Panc1 (cell line): Measurements from ENCODE around the gene GPATCH8. TPM values are rescaled to one million over a fixed set of nuclear protein-coding genes. Genes with fewer than 3 reads are reported as not detected.

Experiments
- ATAC-seq: fragments of 200-7000 bp; cut with Tn5 transposase; 2 replicates; pipeline ENCODE4 v1.9.1; 2020; ENCODE audit warnings: mild to moderate bottlenecking, moderate library complexity
- BruUV-seq: library from RNA; stranded (reverse); fragments of 400-500 nt; replicated peaks from 2 replicates; lab custom pipeline; 2021; lab: Mats Ljungman, UMichigan
- CTCF ChIA-PET: fragments of 300-600 bp; sonication (Branson Sonifier 250); formaldehyde crosslinking; loops from one replicate; lab custom pipeline; 2022; ENCODE audit warnings: antibody characterized with exemption; lab: Charles Lee
- POLR2A ChIA-PET: fragments of 300-600 bp; sonication (Branson Sonifier 250); formaldehyde crosslinking; loops from one replicate; lab custom pipeline; 2022; ENCODE audit warnings: antibody characterized with exemption; lab: Charles Lee
- DNase-seq: peaks from one replicate; pipeline ENCODE4 v3.0.0-alpha.2; 2010; ENCODE audit warnings: low read depth, low spot score
- H3K27ac ChIP-seq: 2 replicates; pipeline ENCODE4 v1.5.1; 2011; ENCODE audit warnings: mild to moderate bottlenecking, low read length, inconsistent platforms
- H3K27me3 ChIP-seq: fragments of 200-500 bp; sonication (Bioruptor generic); 2 replicates; pipeline ENCODE4 v1.6.0; 2014; ENCODE audit warnings: low read length, inconsistent platforms; ENCODE audit not compliant: control insufficient read depth, insufficient read depth
- H3K36me3 ChIP-seq: fragments of 200-500 bp; sonication (Bioruptor generic); 2 replicates; pipeline ENCODE4 v1.5.1; 2014; ENCODE audit warnings: inconsistent platforms, mild to moderate bottlenecking, low read length, moderate library complexity; ENCODE audit not compliant: control insufficient read depth, insufficient read depth
- H3K4me1 ChIP-seq: 2 replicates; pipeline ENCODE4 v1.5.1; 2011; ENCODE audit warnings: inconsistent platforms, mild to moderate bottlenecking, low read length, moderate library complexity; ENCODE audit not compliant: control insufficient read depth, insufficient read depth
- H3K4me3 ChIP-seq, 2 experiments: 2 replicates each; pipeline ENCODE4 v1.5.1; 2011 to 2012; ENCODE audit warnings: low read depth in 2 of 2, low read length in 2 of 2, mild to moderate bottlenecking in 2 of 2, inconsistent platforms in 1 of 2, moderate library complexity in 1 of 2
- H3K9me3 ChIP-seq: fragments of 200-500 bp; sonication (Bioruptor generic); 2 replicates; pipeline ENCODE4 v1.5.1; 2014; ENCODE audit warnings: low read depth, mild to moderate bottlenecking, inconsistent platforms, low read length, moderate library complexity; ENCODE audit not compliant: control insufficient read depth, insufficient read depth
- POLR2AphosphoS5 ChIP-seq: IDR thresholded peaks from 2 replicates; pipeline ENCODE4 v1.6.1; 2012; ENCODE audit warnings: mild to moderate bottlenecking, low read depth, low read length, moderate library complexity
- SIN3A ChIP-seq: IDR thresholded peaks from 2 replicates; pipeline ENCODE4 v1.6.1; 2012; ENCODE audit warnings: low read depth, mild to moderate bottlenecking, low read length, moderate library complexity, borderline replicate concordance; ENCODE audit not compliant: insufficient read depth
- TCF7L2 ChIP-seq: IDR thresholded peaks from 2 replicates; pipeline ENCODE4 v1.6.1; 2011; ENCODE audit warnings: mild to moderate bottlenecking, low read depth, low read length, inconsistent platforms
- in situ Hi-C: cut with HindIII; loops from 2 replicates; pipeline ENCODE4 v1.10.0; 2016; ENCODE audit warnings: low sequenced_read_pairs, low pct_unique_long_range_greater_than_20kb
- intact Hi-C: fragments of 100-400 bp; cut with micrococcal nuclease; formaldehyde crosslinking; loops from one replicate; pipeline ENCODE4 v1.10.0; 2022; ENCODE audit not compliant: unreplicated experiment
- total RNA-seq: library from RNA; stranded (reverse); gene quantifications from one replicate; pipeline ENCODE4 v1.2.1, GENCODE V29; 2021; ENCODE audit not compliant: unreplicated experiment
- TF ChIP-seq, protein P1 (sequence below): fragments of 450-650 bp; IDR thresholded peaks from 2 replicates; pipeline ENCODE4 v1.5.1; 2017; ENCODE audit warnings: mild to moderate bottlenecking
- TF ChIP-seq, protein P2 (sequence below), 2 experiments: IDR thresholded peaks; 2 replicates each; pipeline ENCODE4 v1.6.1; 2011 to 2012; ENCODE audit warnings: low read depth in 2 of 2, control low read depth in 1 of 2, low read length in 1 of 2, mild to moderate bottlenecking in 1 of 2, moderate library complexity in 1 of 2; ENCODE audit not compliant: insufficient read depth in 1 of 2

GPATCH8 gene
- total RNA-seq, 1 experiment from 2014 or later = 30.8 TPM

DNA sequence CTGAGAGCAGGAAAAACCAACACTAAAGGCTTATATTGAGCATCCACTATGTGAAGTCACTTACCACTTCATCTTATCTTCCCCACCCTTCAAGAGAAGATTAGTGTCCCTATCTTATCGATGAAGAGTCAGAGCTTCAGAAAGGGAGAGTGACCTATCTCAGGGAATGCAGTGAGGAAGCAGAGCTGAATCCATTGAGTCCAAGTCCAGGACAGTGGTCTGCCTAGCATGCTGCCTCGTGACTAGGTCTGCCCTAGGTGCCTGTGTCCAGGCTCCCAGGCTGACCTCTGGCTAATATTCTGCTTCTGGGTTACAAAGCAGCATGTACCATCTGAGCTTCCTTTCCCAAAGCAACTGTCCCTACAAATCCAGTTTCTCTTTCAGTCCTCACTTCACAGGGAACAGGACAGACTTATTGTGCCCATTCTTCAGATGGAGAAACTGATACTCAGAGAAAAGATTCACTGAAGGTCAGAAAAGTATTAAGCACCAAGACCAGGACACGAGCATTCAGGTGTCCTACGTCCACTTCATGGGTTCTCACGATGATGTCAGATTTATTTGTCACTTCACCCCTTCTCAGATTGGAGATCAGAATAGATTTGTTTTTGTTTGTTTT is 40.8 kb upstream of the GPATCH8 start:
- CTCF ChIA-PET = interaction anchor here (0.9 to 1.0 kb wide), 2 partner anchors 20 to 24 kb away, joined by 4 to 5 read pairs; no protein-coding TSS in a partner anchor
- peak overlapping the region; percentile 93 for H3K27ac ChIP-seq
- POLR2A ChIA-PET = interaction anchor here (0.5 kb wide), 1 partner anchor 1728 kb away, joined by 4 read pairs; no protein-coding TSS in a partner anchor
- no peaks in the 10 kb centered on the region for H3K36me3 ChIP-seq
- H3K4me1 ChIP-seq = peaks cover 41% of the 10 kb centered on the region
- in situ Hi-C loops = no loop called here
- ATAC-seq (peak; percentile 8; the same call in 1 of the 2 replicates), DNase-seq (no peak)
- no peaks in the 10 kb centered on the region for H3K9me3 ChIP-seq
- BruUV-seq = no TSS peak
- H3K4me3 ChIP-seq = no peak overlapping the region
- intact Hi-C loops = no loop called here
- no peaks in the 10 kb centered on the region for H3K27me3 ChIP-seq
- TF ChIP-seq POLR2AphosphoS5 (no peak), TCF7L2 (no peak), SIN3A (no peak)
- TF ChIP-seq, protein P1, sequence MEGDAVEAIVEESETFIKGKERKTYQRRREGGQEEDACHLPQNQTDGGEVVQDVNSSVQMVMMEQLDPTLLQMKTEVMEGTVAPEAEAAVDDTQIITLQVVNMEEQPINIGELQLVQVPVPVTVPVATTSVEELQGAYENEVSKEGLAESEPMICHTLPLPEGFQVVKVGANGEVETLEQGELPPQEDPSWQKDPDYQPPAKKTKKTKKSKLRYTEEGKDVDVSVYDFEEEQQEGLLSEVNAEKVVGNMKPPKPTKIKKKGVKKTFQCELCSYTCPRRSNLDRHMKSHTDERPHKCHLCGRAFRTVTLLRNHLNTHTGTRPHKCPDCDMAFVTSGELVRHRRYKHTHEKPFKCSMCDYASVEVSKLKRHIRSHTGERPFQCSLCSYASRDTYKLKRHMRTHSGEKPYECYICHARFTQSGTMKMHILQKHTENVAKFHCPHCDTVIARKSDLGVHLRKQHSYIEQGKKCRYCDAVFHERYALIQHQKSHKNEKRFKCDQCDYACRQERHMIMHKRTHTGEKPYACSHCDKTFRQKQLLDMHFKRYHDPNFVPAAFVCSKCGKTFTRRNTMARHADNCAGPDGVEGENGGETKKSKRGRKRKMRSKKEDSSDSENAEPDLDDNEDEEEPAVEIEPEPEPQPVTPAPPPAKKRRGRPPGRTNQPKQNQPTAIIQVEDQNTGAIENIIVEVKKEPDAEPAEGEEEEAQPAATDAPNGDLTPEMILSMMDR = no peak
- TF ChIP-seq, protein P2, sequence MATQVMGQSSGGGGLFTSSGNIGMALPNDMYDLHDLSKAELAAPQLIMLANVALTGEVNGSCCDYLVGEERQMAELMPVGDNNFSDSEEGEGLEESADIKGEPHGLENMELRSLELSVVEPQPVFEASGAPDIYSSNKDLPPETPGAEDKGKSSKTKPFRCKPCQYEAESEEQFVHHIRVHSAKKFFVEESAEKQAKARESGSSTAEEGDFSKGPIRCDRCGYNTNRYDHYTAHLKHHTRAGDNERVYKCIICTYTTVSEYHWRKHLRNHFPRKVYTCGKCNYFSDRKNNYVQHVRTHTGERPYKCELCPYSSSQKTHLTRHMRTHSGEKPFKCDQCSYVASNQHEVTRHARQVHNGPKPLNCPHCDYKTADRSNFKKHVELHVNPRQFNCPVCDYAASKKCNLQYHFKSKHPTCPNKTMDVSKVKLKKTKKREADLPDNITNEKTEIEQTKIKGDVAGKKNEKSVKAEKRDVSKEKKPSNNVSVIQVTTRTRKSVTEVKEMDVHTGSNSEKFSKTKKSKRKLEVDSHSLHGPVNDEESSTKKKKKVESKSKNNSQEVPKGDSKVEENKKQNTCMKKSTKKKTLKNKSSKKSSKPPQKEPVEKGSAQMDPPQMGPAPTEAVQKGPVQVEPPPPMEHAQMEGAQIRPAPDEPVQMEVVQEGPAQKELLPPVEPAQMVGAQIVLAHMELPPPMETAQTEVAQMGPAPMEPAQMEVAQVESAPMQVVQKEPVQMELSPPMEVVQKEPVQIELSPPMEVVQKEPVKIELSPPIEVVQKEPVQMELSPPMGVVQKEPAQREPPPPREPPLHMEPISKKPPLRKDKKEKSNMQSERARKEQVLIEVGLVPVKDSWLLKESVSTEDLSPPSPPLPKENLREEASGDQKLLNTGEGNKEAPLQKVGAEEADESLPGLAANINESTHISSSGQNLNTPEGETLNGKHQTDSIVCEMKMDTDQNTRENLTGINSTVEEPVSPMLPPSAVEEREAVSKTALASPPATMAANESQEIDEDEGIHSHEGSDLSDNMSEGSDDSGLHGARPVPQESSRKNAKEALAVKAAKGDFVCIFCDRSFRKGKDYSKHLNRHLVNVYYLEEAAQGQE (IDR thresholded peaks at IDR 0.05; ENCODE audit: insufficient read depth in 1 of 2, low read depth in 2 of 2, low read length in 1 of 2) = no peak

DNA sequence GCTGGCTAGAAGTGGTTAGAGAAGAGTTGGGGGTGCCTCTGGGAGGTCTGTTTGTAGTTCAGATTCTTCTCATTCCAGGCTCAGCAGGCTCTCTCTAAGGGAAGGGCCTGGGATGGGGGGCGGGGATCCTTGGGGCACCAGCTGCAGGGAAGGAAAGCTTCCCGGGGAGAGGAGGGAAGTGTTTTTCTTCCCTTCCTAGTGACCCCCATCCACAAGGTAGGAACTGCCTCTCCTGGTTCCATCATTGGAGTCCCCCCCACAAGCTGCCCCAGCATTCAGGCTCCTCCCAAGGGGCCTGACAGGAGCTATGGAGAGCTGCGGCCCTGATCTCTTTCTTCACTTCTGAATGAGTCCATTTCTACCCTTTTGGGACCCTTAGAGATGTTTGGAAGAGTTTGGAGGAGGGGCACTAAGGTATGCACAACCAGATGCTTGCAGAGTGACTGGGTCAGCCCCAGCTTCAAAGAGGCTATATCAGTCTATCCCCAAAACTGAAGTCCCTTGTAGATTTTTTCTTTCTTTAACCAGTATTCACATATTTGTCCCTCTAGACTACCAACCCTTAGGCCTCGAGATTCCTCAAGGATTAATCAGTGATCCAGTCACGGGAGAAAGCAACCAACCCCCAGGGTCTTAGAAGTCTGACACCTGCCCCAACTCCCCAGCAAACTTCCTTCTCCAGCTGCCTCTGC is 40.2 kb upstream of the GPATCH8 start:
- ChIA-PET CTCF (interaction anchor here (0.9 kb wide), 1 partner anchor 20 kb away, joined by 5 read pairs; no protein-coding TSS in a partner anchor), POLR2A (interaction anchor here (0.5 kb wide), 1 partner anchor 1729 kb away, joined by 4 read pairs; no protein-coding TSS in a partner anchor)
- 0 out of 4 replicates have a peak overlapping the region, but pooled peaks of 1 of the 2 experiments have one; percentile 1 for H3K4me3 ChIP-seq
- H3K9me3 ChIP-seq = no peaks in the 10 kb centered on the region
- TF ChIP-seq, protein P2 (IDR thresholded peaks at IDR 0.05; ENCODE audit: insufficient read depth in 1 of 2, low read depth in 2 of 2, low read length in 1 of 2) = no peak
- TF ChIP-seq TCF7L2 (peak; percentile 48), POLR2AphosphoS5 (peak; percentile 44; the same call in 1 of the 2 replicates), SIN3A (no peak)
- TF ChIP-seq, protein P1 = no peak
- ATAC-seq (peak; percentile 87), DNase-seq (no peak)
- in situ Hi-C loops = no loop called here
- peak overlapping the region; percentile 93 for H3K27ac ChIP-seq
- no TSS peak for BruUV-seq
- H3K36me3 ChIP-seq = no peaks in the 10 kb centered on the region
- peaks cover 41% of the 10 kb centered on the region for H3K4me1 ChIP-seq
- intact Hi-C loops = no loop called here
- no peaks in the 10 kb centered on the region for H3K27me3 ChIP-seq
